GM18517 (cell line): Measurements from ENCODE around the gene VWA2.

Experiments
- ATAC-seq: cut with Tn5 transposase; IDR thresholded peaks from one replicate; pipeline ENCODE4 v1.9.1; 2021; ENCODE audit warnings: mild to moderate bottlenecking, moderate library complexity; ENCODE audit not compliant: unreplicated experiment

VWA2 gene

GRCh38 chr10:114245121-114245791 lies 6.2 kb downstream of the VWA2 start:
- ATAC-seq = no peak

GRCh38 chr10:114246679-114247305 lies 7.7 kb downstream of the VWA2 start:
- ATAC-seq = no peak

GRCh38 chr10:114250236-114250635 lies 11.2 kb downstream of the VWA2 start:
- ATAC-seq = no peak

GRCh38 chr10:114250716-114251115 lies 11.7 kb downstream of the VWA2 start:
- ATAC-seq = no peak

- no peak for ATAC-seq
Measured at GRCh38 chr10:114252092-114252491, 13.0 kb downstream of the VWA2 start.

- no peak for ATAC-seq
Measured at GRCh38 chr10:114252883-114253282, 13.8 kb downstream of the VWA2 start.

- ATAC-seq = no peak
Measured at GRCh38 chr10:114255227-114255626, 16.2 kb downstream of the VWA2 start.

GRCh38 chr10:114256008-114256765 lies 17.1 kb downstream of the VWA2 start:
- ATAC-seq = no peak

GRCh38 chr10:114256822-114257221 lies 17.8 kb downstream of the VWA2 start:
- ATAC-seq = no peak

- no peak for ATAC-seq
Measured at GRCh38 chr10:114257498-114257897, 18.4 kb downstream of the VWA2 start.

- ATAC-seq = no peak
Measured at GRCh38 chr10:114258274-114258840, 19.3 kb downstream of the VWA2 start.

- no peak for ATAC-seq
Measured at GRCh38 chr10:114259824-114260223, 20.8 kb downstream of the VWA2 start.

GRCh38 chr10:114260366-114260765 lies 21.3 kb downstream of the VWA2 start:
- ATAC-seq = no peak

GRCh38 chr10:114261076-114261475 lies 22.0 kb downstream of the VWA2 start:
- no peak for ATAC-seq

GRCh38 chr10:114262496-114262895 lies 23.4 kb downstream of the VWA2 start:
- ATAC-seq = no peak

- ATAC-seq = no peak
Measured at GRCh38 chr10:114265392-114266053, 26.5 kb downstream of the VWA2 start.

GRCh38 chr10:114266521-114266920 lies 27.5 kb downstream of the VWA2 start:
- no peak for ATAC-seq

GRCh38 chr10:114271075-114271778 lies 32.2 kb downstream of the VWA2 start:
- ATAC-seq = no peak

- no peak for ATAC-seq
Measured at GRCh38 chr10:114271779-114272167, 32.7 kb downstream of the VWA2 start.

- no peak for ATAC-seq
Measured at GRCh38 chr10:114272696-114273095, 33.6 kb downstream of the VWA2 start.

- ATAC-seq = no peak
Measured at GRCh38 chr10:114273910-114274309, 34.9 kb downstream of the VWA2 start.
